Hepatic stellate cell (primary cell): ENCODE data around the gene IZUMO1R.
A peak's percentile ranks its signal among the peaks of the same experiment; 100 is the strongest.
"Not testable (repeated sequence)": the region's sequence is repeated elsewhere in the genome, so short reads cannot be mapped to it uniquely, and the experiment has no call there.

ENCODE experiments used
- DNase-seq: peaks from one replicate; pipeline ENCODE4 v3.0.0; 2011; ENCODE audit warnings: low spot score

Gene IZUMO1R

DNA sequence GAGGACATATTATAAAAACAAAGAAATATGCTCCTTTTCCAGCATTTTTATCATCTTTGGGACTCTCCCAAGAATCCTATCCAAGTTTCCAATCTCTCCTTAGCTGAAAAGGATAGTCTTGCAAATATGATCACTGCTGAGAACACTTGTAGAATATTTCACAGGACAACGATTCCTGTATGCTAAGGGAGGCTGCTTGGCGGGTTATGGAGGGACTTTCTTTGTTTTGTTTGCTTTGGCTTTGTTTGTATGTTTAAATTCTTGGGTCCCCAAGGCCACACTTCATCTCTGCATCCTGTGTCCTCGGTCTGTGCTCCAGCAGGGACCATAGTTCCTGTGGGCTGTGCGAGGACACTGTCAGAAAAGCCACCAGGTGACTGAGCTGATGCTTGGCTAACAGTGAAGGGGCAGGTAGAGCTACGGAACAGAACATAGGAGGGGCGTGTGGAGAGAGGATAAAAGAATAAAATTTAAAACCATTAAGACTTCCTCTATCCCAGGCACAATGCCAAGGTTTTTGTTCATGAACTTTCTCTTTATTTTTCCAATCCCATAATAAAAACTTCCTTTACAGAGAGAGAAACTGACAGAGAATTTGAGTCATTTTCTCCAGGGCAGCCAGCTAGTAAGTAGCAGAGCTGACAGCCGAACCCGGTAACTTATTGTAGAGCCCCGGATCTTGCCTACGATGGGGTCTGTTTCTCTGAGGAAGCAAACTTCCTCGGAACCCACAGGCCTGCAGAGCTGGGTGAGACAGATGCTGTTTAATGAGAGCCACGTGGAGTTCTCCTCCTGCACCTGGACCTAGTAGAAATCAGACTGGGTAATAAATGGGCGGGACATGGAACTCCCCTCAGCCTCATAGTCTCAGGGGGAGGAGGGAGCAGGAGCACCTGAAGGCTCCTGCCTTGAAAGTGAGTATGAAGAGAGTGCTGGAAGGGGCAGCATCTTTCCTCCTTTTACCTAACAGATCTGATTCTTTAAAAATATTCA lies at the start of gene IZUMO1R:
IZUMO1R (plus strand) TSS at position 615 of the 993 bp plus-strand sequence. CDS start 1,057 bp downstream, outside the sequence.
- DNase-seq, result no peak

DNA sequence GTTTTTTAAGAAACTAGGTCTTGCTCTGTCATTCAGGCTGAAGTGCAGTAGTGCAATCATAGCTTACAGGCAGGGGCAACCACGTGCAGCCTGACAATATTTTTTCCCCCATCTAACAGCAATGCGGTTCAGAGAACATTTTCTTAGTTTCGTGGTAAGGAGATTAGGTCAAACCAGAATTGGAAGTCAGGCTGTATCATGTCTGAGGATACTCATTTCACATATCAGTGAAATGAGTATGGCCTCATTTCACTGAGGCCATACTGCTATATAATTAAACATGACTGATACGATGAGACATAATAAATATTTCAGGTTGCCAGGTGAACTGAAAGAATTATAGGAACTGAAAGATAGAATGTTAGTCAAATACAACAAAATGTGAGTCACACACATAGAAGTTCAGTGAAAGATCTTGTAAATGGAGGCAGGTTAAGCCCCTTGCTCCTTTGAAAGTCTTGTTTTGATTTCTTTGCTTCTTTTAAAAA lies 32.5 kb upstream of the IZUMO1R start:
- DNase-seq, result no peak

DNA sequence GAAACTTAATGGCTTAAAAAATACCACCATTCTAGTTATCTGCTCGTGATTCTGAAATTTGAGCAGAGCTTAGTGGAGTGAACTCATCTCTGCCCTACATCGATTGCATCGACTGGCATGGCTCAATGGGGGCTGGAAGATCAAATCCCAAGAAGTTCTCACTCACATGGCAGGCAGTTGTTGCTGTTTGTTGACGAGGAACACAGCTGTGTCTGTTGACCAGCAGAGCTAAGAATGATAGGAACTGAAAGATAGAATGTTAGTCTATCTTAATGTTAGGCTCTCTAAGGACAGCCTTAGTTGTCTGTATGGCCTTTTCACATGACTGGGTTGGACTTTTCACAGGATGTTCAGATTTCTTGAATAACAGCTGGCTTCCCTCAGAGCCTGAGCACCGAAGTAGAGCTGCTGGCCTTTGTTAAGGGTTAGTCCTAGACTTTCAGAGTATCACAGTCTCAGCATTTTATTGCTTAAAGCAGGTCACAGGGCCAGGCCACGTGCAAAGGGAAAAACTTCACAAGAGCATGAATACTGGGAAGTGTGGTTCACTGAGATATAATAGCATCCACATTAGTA lies 31.6 kb upstream of the IZUMO1R start:
- no peak for DNase-seq

DNA sequence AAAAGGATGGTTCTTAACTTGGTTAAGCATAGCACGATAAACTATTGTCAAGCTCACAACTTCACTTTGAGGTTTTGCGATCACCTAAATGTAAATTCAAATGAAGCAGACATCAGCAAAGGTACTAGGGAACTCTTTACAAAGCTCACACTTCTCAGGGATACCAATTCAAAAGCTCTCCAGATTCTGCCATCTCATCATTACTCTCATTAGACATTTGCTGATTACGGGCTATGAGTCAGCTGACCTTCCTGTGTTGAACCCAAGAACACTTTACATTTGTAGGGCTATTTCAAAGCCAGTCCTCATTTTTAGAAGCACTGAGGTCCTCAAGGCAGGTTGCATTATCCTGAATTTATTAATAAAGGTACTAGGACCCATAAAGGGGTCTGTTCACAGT lies 28.4 kb upstream of the IZUMO1R start:
- DNase-seq, result no peak

DNA sequence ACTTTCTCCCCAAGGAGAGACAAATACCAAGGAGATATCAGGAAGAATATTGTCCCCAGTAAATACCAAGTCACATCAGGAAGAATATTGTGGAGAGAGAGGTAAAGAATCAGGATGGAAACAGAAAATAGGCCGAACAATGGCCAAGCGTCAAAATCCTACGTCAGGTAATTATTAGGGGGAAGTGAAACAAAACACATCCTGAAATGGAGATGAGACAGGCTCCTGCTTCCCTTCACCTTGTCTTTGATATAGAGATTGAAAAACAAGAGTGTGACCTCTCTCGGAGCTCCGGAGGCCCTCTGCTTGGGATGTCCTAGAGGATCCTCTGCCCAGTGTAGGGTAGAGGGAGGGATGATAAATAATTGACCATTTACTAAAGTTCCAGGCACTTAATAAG lies 27.4 kb upstream of the IZUMO1R start:
- DNase-seq, result no peak

DNA sequence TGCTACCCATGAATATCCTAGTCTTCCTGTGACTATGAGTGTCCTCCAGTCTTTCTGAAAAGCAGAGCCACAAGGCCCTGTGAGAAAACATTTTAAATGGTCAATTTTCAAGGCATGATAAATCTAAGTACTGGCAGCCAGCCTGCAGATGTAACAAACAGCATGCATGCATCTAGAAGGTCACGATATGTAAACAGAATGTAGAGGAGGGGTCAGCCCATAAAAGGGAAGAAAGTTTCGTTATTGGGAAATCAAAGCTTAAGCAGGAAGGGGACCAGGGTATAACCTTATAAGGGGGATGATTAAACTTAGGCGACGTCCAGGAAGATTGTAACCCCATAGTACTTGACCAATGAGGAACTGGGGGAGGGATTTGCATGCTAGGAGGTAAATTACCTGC lies 26.2 kb upstream of the IZUMO1R start:
- DNase-seq, result not testable (repeated sequence)

DNA sequence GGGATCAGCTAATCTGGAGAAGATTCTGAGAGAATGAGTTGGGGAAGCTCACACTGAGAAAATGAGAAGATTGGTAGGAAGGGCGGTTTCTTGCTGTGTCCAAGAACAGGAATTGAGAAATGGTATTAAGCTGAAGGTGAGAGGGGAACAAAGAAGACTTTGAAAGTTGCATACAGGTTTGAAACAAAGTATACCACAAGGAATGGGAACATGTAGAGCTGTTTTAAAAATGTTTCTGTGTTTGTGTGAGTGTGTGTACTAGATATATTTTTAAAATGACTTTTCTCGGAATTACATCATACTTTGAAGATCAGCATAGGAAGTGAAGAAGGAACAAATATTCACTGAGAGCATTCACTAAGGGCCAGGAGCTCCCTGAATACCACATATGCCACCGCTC lies 24.4 kb upstream of the IZUMO1R start:
- DNase-seq, result no peak

DNA sequence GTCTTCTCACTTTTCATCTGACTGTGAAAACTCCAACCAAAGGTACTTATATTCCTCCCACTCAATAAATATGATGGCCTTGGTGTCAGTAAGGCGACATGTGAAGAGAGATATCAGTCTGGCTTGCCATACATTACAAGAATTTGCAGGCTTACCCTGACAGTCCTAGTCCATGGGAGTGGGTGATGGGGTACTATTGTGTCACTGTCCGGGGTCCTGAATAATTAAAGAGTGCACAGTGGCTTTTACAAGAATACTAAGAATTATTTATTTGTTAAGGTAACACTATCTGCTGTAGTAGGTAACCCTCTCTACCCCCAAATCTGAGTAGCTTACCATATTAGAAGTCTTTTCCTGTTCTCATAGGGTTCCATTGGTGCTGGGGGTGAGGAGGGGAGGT lies 23.1 kb upstream of the IZUMO1R start:
- no peak for DNase-seq

DNA sequence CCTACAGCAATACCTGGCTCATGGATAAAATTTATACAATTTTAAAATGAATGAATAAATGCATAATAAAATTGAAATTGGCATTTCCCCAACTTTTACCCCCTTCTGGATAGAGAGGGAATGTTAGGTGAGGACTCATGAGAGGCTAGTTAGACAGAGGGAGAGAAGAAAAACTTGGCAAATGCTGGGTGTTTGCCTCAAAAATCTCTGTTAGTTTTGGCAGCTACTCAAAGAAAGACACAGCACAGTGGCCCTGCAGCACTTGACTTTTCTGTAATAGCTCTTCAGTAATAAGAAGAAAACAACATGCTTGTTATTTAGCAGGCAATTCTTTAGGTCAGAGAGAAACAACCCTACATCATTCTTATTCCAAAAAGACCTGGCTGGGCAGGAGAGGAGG lies 20.7 kb upstream of the IZUMO1R start:
- no peak for DNase-seq

DNA sequence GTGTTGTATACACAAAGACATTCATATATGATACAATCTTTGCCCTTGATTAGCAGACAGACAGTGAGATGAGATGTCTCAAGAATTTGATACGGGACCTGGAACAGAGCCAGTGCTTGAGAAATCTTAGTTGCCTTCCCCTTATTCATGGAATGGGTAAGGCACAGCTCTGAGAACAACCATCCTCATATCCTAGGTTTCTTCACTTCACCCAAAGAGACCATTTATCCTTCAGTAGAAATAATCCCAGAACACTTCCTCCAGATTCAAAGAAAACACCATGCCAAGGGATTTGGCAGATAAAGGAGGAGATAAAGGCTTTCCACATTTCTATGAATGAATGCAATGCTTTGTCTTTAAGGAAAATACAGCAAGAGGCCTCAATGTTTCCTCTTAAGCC lies 8.8 kb upstream of the IZUMO1R start:
- DNase-seq, result no peak

DNA sequence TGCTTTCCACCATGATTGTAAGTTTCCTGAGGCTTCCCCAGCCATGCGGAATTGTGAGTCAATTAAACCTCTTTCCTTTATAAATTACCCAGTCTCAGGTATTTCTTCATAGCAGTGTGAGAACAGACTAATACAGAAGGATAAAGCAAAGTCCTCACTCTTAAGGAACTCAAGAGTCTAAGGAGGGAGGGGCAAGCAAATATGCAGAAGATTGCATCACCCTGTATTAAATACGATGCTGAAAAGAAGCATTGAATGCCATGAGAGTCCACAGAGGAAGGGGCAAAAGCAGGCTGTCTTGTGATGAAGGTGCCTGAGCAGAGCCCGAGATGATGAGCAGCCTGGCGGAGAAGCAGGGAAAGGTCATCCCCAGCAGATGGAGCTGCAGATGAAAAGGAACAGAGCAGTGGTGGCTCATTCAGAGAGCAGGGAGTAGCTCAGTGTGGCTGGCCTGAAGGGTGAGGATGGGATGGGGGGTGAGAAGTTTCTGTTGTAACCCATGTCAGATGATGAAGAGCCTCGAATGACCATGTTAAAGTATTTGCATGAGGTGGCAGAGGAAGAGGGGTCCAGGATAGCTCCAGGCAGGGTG lies 6.3 kb upstream of the IZUMO1R start:
- no peak for DNase-seq

DNA sequence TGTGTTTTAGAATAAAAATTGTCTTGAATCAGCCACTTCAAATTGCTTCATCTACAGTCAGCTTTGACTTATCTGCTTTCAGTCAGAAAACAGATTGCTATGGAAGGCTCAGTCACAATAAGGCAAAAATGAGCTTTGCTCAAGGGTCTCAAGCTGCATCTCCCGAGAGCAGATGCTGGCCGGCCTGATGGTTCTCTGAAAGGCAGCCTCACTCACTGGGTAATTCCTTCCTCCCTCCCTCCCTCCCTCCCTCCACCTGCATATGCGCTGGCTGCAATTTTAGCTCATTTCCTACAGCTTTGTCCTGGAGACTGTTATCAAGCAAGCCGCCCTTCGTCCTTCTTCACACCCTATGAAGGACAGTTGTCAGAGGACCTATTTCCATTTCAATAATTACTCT lies 1.6 kb upstream of the IZUMO1R start:
- DNase-seq, result no peak

DNA sequence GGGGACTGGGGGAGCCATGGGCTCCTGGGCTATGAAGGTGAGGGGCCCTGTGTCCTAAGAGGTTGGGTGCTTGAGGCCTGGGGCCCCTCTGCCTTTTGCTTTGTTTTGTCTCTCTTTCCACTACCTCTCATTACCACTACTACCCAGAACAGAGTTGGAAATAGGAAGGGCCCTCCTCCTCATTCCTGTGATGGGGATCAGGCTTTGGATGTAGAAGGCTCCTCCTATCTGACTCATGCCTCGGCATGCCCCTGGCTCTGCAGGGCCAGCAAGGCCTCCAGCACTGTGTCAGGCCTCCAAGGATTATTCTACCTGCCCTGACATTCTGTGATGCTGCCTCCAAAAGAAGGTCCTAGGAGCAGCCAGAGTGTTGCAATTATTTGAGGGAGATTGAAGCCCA lies 766 bp downstream of the IZUMO1R start:
- peak; percentile 29 for DNase-seq

DNA sequence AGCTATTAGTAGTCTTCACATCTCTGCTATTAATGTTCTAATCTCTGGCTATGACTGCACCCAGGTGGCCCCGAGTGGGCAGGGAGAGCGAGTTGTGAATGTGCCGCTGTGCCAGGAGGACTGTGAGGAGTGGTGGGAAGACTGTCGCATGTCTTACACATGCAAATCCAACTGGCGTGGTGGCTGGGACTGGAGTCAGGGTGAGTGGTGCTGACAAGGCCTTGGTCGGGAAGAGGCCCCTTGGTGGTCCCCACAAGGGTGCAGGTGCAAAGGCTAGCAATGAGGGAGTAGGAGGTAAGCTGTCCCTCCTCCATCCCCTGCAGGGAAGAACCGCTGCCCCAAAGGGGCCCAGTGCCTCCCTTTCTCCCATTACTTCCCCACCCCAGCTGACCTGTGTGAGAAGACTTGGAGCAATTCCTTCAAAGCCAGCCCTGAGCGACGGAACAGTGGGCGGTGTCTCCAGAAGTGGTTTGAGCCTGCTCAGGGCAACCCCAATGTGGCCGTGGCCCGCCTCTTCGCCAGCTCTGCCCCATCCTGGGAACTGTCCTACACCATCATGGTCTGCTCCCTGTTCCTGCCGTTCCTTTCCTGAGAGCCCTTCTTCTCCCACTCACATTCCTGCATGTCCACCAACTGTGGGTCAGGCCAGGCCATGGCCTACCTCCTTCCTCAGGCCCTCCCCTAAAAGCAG lies 2.9 kb downstream of the IZUMO1R start:
- DNase-seq, result no peak

DNA sequence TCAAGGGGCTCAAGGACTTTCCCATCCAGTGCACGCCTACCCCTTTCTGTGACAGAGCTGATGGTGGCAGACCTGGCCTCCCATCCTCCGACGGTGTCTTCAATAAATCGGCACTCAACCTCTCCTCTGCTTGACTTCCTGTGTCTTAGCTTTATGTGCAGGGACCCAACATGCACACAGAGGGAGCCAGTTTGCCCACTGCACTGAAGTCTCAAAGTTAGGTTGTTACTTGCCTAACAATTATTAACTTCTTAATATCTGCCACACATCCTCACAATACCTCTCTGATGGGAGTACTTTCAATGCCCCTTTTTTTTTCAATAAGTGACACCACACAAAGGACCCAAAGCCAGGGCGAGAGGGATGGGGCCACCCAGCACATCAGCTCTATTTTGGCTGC lies 3.6 kb downstream of the IZUMO1R start:
- DNase-seq, result no peak

DNA sequence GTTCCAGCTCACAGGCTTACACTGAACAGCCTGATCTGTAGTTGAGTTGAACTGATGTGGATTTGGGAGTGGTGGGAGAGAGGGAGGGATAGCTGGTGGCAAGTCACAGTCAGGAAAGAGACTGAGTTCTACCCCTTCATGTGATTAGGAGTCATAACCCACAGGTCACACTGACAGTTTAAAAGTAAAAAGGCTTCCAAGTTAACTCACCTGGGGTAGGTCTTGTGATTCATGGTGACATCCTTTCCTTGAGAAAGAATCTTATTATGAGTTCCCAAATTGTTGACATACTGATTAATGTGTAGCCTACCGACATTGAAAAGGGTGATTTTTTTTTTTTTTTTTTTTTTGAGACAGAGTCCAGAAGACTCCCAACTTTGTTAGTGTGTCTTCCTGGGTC lies 5.4 kb downstream of the IZUMO1R start:
- no peak for DNase-seq

DNA sequence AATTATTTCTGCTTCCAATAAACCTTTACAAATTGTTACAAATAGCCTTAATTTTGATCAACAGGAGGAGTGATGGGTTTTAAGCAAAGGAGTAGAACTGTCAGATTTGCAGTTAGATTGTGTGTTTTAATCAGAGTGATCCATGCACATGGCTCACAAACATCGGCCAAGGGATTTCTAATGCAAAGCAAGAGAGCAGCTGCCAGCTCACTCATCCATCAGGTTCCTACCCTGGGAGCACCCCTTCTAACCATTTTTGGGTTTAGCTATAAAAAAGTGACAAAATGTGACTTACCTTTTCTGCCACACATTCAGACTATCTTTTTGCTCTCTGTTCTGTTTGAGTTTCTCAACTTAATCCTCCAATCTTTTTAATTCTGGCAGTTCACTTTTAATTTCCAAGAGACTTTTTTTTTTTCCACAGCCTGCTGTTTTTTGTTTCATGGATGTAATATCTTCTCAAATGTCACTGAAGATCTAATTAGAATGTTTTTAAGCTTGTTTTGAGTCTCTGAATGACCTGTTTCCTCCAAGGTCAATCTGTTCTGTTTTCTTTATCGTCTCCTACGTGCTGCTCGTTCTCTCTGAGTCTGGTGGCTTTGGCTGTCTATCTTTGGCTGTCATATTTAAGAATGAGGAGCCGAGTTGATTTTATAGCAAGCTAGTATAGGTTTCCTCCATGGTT lies 6.0 kb downstream of the IZUMO1R start:
- no peak for DNase-seq

DNA sequence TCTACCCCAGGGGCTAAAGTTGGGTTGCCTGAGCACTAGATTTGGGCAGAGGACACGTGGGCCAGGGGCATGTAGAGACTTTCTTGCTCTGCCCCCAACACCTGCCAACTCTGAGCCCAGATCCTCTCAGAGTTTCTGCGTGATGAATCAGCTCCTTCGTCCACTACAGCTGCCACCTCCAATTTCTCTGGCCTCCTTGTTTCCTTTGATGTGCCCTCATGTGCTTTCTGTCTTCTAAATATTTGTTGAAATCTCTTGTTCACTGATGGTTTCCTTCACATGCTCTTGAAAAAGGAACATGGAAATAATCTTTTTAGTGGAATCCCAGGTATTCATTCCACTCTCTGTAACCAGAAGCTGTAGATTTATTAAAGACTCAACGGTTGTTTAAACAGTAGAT lies 8.0 kb downstream of the IZUMO1R start:
- no peak for DNase-seq

DNA sequence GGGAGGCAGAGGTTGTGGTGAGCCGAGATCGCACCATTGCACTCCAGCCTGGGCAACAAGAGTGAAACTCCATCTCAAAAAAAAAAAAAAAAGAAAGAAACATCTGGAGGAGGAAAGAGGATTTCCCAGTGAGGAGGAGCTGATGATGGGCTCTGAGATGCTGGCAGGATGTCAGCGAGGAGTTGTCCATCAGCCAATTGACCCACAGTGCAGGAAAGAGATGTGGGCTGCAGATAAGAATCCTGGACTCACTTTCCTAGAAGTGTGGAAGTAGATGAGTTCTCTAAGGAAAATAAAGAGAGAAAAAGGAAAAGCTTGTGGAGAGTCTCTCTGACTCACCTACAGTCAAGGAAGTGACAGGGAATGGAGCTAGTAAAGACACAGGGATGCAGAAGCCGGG lies 9.7 kb downstream of the IZUMO1R start:
- no peak for DNase-seq

DNA sequence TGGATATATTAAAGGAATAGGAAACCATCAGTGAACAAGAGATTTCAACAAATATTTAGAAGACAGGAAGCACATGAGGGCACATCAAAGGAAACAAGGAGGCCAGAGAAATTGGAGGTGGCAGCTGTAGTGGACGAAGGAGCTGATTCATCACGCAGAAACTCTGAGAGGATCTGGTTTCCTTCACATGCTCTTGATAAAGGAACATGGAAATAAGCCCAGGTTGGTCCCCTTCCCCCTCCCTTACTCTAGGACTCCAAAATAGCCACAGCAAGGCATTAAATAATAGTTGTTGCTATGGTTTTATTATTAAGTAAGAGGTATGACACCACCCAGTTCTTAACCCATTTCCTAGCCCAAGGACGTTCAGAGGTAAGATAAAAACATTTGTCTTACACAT lies 11.3 kb downstream of the IZUMO1R start:
- DNase-seq, result no peak

DNA sequence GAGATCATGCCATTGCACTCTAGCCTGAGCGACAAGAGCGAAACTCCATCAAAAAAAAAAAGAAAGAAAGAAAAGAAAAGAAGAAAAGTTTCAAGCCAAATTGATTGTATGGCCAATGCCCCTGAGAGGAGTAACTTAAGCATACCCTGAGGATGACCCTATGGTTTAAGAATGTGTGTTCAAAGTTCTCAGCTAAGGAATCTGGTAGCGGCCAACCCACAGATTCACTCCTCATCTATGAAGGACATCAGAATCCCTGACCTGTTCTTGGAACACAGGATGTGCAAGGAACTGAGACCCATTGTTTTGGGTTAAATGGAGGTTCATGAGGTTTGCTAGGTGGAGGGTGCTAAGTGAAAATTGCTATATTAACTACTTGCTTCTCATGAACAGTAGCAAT lies 18.1 kb downstream of the IZUMO1R start:
- no peak for DNase-seq

DNA sequence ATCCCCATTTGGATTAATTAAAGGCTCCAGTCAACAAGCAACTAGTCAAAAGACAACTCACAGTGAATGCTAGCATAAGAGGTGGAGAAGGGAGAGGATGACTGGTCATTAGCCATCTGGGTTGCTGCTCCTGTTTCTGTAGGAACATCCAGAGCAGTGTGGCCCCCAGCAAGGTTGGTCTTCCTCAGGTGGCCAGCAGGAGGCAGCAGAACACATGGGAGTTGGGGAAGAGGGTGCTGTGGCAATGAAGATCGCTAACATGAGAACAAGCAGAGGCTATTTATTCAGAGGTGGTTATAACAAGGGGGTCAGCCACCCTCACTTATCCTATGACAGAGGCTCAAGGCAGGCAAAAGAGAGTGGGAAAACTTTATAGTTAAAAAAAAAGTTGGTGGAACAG lies 21.3 kb downstream of the IZUMO1R start:
- DNase-seq, result no peak
